Vagina (tissue), 2 donors: ENCODE data around the gene RASGRP2.

ENCODE experiments used
- POLR2A ChIP-seq, 2 donors: fragments of 450-650 bp; IDR thresholded peaks; one replicate each; pipeline ENCODE4 v1.6.1; 2017; ENCODE audit warnings: antibody characterized with exemption in 2 of 2, mild to moderate bottlenecking in 2 of 2, moderate library complexity in 2 of 2
- POLR2AphosphoS5 ChIP-seq, 2 donors: sonication (generic); formaldehyde crosslinking; IDR thresholded peaks; one replicate each; pipeline ENCODE4 v1.9.0; 2017; ENCODE audit warnings: antibody characterized with exemption in 2 of 2, mild to moderate bottlenecking in 2 of 2, low read depth in 1 of 2; ENCODE audit not compliant: insufficient read depth in 1 of 2
- TF ChIP-seq, protein P1 (sequence below), 3 experiments: fragments of 450-650 bp in 2 of 3; fragments of 200-600 bp in 1 of 3; sonication (generic) in 1 of 3; IDR thresholded peaks; one replicate each; pipeline ENCODE4 v1.5.1; 2017 to 2019; ENCODE audit warnings: antibody characterized with exemption in 3 of 3, mild to moderate bottlenecking in 2 of 3, moderate library complexity in 2 of 3

DNA sequence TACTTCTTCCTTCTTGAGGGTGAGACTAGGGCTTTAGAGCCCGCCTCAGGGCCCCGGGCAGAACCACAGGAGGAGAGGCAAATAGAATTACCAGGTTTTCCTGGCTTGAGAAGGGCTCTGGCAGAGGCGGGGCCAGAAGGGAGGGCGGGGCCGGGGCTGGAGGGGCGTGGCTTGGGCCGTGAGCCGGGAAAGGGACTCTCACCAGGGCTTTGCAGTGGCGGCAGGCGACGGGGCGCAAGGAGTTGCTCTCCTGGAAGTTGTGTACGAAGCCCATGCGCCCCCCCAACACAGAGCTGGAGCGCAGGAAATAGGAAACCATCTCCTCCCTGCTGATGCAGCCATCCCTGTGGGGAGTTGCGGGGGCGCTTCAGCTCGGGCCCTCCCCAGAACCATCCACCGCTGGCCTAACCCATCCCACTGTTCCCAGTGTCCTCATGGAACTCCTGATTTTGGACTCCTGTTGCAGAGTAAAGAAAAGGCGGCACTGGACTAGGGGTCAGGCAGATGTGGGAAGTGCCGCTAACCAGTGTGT lies 14.0 kb downstream of the RASGRP2 start:
- TF ChIP-seq, protein P1, sequence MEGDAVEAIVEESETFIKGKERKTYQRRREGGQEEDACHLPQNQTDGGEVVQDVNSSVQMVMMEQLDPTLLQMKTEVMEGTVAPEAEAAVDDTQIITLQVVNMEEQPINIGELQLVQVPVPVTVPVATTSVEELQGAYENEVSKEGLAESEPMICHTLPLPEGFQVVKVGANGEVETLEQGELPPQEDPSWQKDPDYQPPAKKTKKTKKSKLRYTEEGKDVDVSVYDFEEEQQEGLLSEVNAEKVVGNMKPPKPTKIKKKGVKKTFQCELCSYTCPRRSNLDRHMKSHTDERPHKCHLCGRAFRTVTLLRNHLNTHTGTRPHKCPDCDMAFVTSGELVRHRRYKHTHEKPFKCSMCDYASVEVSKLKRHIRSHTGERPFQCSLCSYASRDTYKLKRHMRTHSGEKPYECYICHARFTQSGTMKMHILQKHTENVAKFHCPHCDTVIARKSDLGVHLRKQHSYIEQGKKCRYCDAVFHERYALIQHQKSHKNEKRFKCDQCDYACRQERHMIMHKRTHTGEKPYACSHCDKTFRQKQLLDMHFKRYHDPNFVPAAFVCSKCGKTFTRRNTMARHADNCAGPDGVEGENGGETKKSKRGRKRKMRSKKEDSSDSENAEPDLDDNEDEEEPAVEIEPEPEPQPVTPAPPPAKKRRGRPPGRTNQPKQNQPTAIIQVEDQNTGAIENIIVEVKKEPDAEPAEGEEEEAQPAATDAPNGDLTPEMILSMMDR (IDR thresholded peaks at IDR 0.05) = no peak
- TF ChIP-seq POLR2A (IDR thresholded peaks at IDR 0.05) = no peak
- no peak for TF ChIP-seq POLR2AphosphoS5 (IDR thresholded peaks at IDR 0.05; ENCODE audit: insufficient read depth in 1 of 2, low read depth in 1 of 2)
